B cell (primary cell): ENCODE results near the gene SEPTIN11. TPM values are rescaled to one million over a fixed set of nuclear protein-coding genes. Genes with fewer than 3 reads are reported as not detected.

Experiments used
- ATAC-seq: fragments of 200-7000 bp; cut with Tn5 transposase; one replicate; pipeline ENCODE4 v1.10.0; 2021; ENCODE audit warnings: low read depth, mild to moderate bottlenecking, moderate number of reproducible peaks, moderate library complexity
- CTCF ChIA-PET: fragments of 350-600 bp; sonication (Branson Sonifier 250); formaldehyde crosslinking; loops from one replicate; lab custom pipeline; 2021; ENCODE audit warnings: antibody characterized with exemption, inconsistent platforms; lab: Charles Lee
- POLR2A ChIA-PET: fragments of 350-600 bp; sonication (Branson Sonifier 250); formaldehyde crosslinking; loops from one replicate; lab custom pipeline; 2021; ENCODE audit warnings: antibody characterized with exemption; lab: Charles Lee
- DNase-seq: peaks from one replicate; pipeline ENCODE4 v3.0.0; 2013
- H2AFZ ChIP-seq: 2 replicates; pipeline ENCODE4 v1.6.1; 2012; ENCODE audit warnings: mild to moderate bottlenecking, low read depth, low read length; ENCODE audit not compliant: insufficient read depth, poor library complexity, severe bottlenecking
- H3K27ac ChIP-seq, 2 donors: 1 replicate in 1 of 2; 2 replicates in 1 of 2; pipeline ENCODE4 v1.5.1; 2012 to 2013; ENCODE audit warnings: low read length in 2 of 2, mild to moderate bottlenecking in 2 of 2, moderate library complexity in 1 of 2
- H3K27me3 ChIP-seq, 4 experiments: fragments of 200-600 bp in 1 of 4; sonication (generic) in 1 of 4; replicated peaks in 1 of 4; 1 replicate in 2 of 4; 2 replicates in 2 of 4; pipeline versions ENCODE4 v1.6.1 to v1.7.0; 2013 to 2016; ENCODE audit warnings: low read length in 3 of 4, mild to moderate bottlenecking in 2 of 4, mixed read lengths in 1 of 4, moderate library complexity in 1 of 4; ENCODE audit not compliant: insufficient read depth in 4 of 4, control insufficient read depth in 3 of 4; ENCODE audit errors: control extremely low read depth in 1 of 4
- H3K36me3 ChIP-seq, 2 experiments: replicated peaks in 1 of 2; 1 replicate in 1 of 2; 2 replicates in 1 of 2; pipeline versions ENCODE4 v1.6.1 to v1.7.1; 2013; ENCODE audit warnings: low read length in 1 of 2; ENCODE audit not compliant: insufficient read depth in 2 of 2, control insufficient read depth in 1 of 2; ENCODE audit errors: control extremely low read depth in 1 of 2, extremely low read depth in 1 of 2
- H3K4me1 ChIP-seq, 2 donors: fragments of 200-600 bp in 1 of 2; sonication (generic) in 1 of 2; 1 replicate in 1 of 2; 2 replicates in 1 of 2; pipeline versions ENCODE4 v1.5.1 to v1.6.1; 2013 to 2017; ENCODE audit warnings: low read length in 2 of 2; ENCODE audit not compliant: control insufficient read depth in 2 of 2, insufficient read depth in 2 of 2
- H3K4me2 ChIP-seq: replicated peaks from 2 replicates; pipeline ENCODE3; 2012; ENCODE audit warnings: mild to moderate bottlenecking, low read depth, low read length; ENCODE audit not compliant: poor library complexity, severe bottlenecking
- H3K4me3 ChIP-seq, 5 experiments: fragments of 200-600 bp in 1 of 5; sonication (generic) in 1 of 5; 1 replicate in 3 of 5; 2 replicates in 2 of 5; pipeline versions ENCODE4 v1.5.1 to v1.7.0; 2011 to 2016; ENCODE audit warnings: low read length in 4 of 5, mild to moderate bottlenecking in 4 of 5, low read depth in 2 of 5, control low read depth in 1 of 5, moderate library complexity in 1 of 5; ENCODE audit not compliant: insufficient read depth in 1 of 5; ENCODE audit errors: control extremely low read depth in 1 of 5, extremely low read depth in 1 of 5
- H3K79me2 ChIP-seq: fragments of 200-600 bp; sonication (generic); one replicate; pipeline ENCODE4 v1.6.0; 2016; ENCODE audit warnings: low read length; ENCODE audit not compliant: control insufficient read depth, insufficient read depth
- H3K9ac ChIP-seq: fragments of 200-600 bp; sonication (generic); 2 replicates; pipeline ENCODE4 v1.6.1; 2017; ENCODE audit warnings: mild to moderate bottlenecking, low read length, moderate library complexity
- H3K9me3 ChIP-seq, 3 donors: one replicate each; pipeline versions ENCODE4 v1.6.1 to v1.7.1; 2013; ENCODE audit warnings: low read length in 2 of 3; ENCODE audit not compliant: control insufficient read depth in 2 of 3, insufficient read depth in 1 of 3; ENCODE audit errors: control extremely low read depth in 1 of 3
- H4K20me1 ChIP-seq: 2 replicates; pipeline ENCODE4 v1.6.0; 2012; ENCODE audit warnings: mild to moderate bottlenecking, low read length; ENCODE audit not compliant: insufficient read depth, control insufficient read depth, poor library complexity, severe bottlenecking
- H3K27ac Mint-ChIP-seq: one replicate; pipeline ENCODE4 v1.8.0; 2021; ENCODE audit warnings: mixed read lengths
- H3K27me3 Mint-ChIP-seq: one replicate; pipeline ENCODE4 v1.8.0; 2021; ENCODE audit warnings: mixed read lengths
- H3K4me1 Mint-ChIP-seq: one replicate; pipeline ENCODE4 v1.8.0; 2021; ENCODE audit warnings: mixed read lengths
- H3K4me3 Mint-ChIP-seq: one replicate; pipeline ENCODE4 v1.8.0; 2021; ENCODE audit warnings: mixed read lengths
- H3K9me3 Mint-ChIP-seq: one replicate; pipeline ENCODE4 v1.8.0; 2022; ENCODE audit warnings: mixed read lengths; ENCODE audit not compliant: insufficient read depth
- EZH2 ChIP-seq: IDR thresholded peaks from 2 replicates; pipeline ENCODE4 v1.6.1; 2012; ENCODE audit warnings: borderline replicate concordance, low read depth, mild to moderate bottlenecking, moderate library complexity, low read length; ENCODE audit not compliant: insufficient read depth, poor library complexity, severe bottlenecking
- WGBS: methylation state at CpG from one replicate; pipeline ENCODE4 v1.1.5; 2013; ENCODE audit warnings: missing lambda C conversion rate; ENCODE audit not compliant: insufficient coverage; 5-methylcytosine and 5-hydroxymethylcytosine counted together
- intact Hi-C: fragments of 100-400 bp; cut with micrococcal nuclease; formaldehyde crosslinking; loops from one replicate; pipeline ENCODE4 v1.10.0; 2022
- polyA plus RNA-seq: library from polyadenylated mRNA; depleted of rRNA; stranded (reverse); fragments of >200 nt; gene quantifications from 2 replicates; pipeline ENCODE4 v1.2.3, GENCODE V29; 2012
- total RNA-seq, 2 donors: library from RNA; stranded (reverse); fragments of 120-200 nt in 1 of 2; gene quantifications; 1 replicate in 1 of 2; 2 replicates in 1 of 2; pipeline versions ENCODE4 v1.2.3 to v1.2.4, GENCODE V29; 2013 to 2022
- TF ChIP-seq, protein P1 (sequence below): fragments of 200-600 bp; IDR thresholded peaks from one replicate; pipeline ENCODE4 v1.8.0; 2022; ENCODE audit warnings: antibody characterized with exemption, mild to moderate bottlenecking

SEPTIN11 gene
- total and polyA plus RNA-seq, 2 donors (not counting 1 experiment from before 2014, with no cell fraction given), result 3.5 to 22.7 TPM

DNA sequence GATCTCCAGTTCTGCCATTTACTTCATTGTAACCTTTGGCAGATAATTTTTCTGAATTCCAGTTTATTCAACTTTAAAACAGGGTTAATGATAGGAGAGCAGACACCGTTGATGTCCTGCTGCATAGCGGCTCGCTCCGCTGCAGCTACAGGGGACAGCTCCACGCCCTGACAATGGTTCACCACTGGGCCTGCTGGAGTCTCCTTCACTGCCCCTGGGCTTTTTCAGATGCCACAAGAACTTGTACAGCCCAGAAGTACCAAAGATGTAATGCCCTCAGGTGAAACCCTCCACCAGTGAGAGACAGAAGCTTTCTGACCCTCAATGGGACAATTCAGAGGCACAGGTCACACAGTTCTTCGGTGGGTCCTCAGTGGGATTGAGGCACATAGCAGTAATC lies 22.7 kb upstream of the SEPTIN11 start:
- intact Hi-C loops, result no loop called here
- ATAC-seq (no peak), DNase-seq (no peak)
- H3K27ac ChIP-seq, result no peak overlapping the region
- WGBS, result 99% methylated on average over 6 of the region's 6 CpGs
- H3K4me3 ChIP-seq, result no peak overlapping the region
- H3K9ac ChIP-seq, result no peak overlapping the region
- H3K27me3 ChIP-seq, result no peaks in the 10 kb centered on the region
- TF ChIP-seq, protein P1, sequence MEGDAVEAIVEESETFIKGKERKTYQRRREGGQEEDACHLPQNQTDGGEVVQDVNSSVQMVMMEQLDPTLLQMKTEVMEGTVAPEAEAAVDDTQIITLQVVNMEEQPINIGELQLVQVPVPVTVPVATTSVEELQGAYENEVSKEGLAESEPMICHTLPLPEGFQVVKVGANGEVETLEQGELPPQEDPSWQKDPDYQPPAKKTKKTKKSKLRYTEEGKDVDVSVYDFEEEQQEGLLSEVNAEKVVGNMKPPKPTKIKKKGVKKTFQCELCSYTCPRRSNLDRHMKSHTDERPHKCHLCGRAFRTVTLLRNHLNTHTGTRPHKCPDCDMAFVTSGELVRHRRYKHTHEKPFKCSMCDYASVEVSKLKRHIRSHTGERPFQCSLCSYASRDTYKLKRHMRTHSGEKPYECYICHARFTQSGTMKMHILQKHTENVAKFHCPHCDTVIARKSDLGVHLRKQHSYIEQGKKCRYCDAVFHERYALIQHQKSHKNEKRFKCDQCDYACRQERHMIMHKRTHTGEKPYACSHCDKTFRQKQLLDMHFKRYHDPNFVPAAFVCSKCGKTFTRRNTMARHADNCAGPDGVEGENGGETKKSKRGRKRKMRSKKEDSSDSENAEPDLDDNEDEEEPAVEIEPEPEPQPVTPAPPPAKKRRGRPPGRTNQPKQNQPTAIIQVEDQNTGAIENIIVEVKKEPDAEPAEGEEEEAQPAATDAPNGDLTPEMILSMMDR, result no peak
- peaks cover 9% of the 10 kb centered on the region for H3K27me3 Mint-ChIP-seq
- no peak overlapping the region for H3K4me2 ChIP-seq
- ChIA-PET CTCF (no interaction called here), POLR2A (no interaction called here)
- H3K9me3 ChIP-seq, result no peaks in the 10 kb centered on the region
- H2AFZ ChIP-seq, result no peak overlapping the region
- no peak overlapping the region for H3K4me3 Mint-ChIP-seq
- no peaks in the 10 kb centered on the region for H3K4me1 Mint-ChIP-seq
- H3K4me1 ChIP-seq, result no peaks in the 10 kb centered on the region
- H3K27ac Mint-ChIP-seq, result no peak overlapping the region
- no peaks in the 10 kb centered on the region for H3K36me3 ChIP-seq
- H4K20me1 ChIP-seq, result no peaks in the 10 kb centered on the region
- no peaks in the 10 kb centered on the region for H3K9me3 Mint-ChIP-seq
- no peaks in the 10 kb centered on the region for H3K79me2 ChIP-seq

DNA sequence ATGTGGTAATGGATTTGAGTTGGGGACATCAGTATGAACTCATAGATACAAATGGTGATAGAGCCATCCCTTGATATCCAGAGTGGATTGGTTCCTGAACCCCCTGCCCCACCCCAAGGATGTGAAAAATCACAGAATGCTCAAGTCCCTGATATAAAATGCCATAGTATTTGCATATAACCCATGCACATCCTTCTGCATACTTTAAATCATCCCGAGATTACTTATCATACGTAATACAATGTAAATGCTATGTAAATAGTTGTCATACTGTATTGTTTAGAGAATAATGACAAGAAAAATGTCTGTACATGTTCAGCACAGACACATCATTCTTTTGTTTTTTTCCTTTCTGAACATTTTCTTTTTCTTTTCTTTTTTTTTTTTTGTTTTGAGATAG lies 18.9 kb upstream of the SEPTIN11 start:
- no peak overlapping the region for H3K4me3 ChIP-seq
- H3K9me3 Mint-ChIP-seq, result no peaks in the 10 kb centered on the region
- ChIA-PET CTCF (no interaction called here), POLR2A (no interaction called here)
- H3K4me1 Mint-ChIP-seq, result no peaks in the 10 kb centered on the region
- H3K4me2 ChIP-seq, result no peak overlapping the region
- no peak overlapping the region for H2AFZ ChIP-seq
- TF ChIP-seq EZH2, result no peak
- TF ChIP-seq, protein P1, result no peak
- ATAC-seq (no peak), DNase-seq (no peak)
- H3K27ac ChIP-seq, result no peak overlapping the region
- H3K4me1 ChIP-seq, result no peaks in the 10 kb centered on the region
- no peak overlapping the region for H3K9ac ChIP-seq
- H3K36me3 ChIP-seq, result no peaks in the 10 kb centered on the region
- H3K27ac Mint-ChIP-seq, result no peak overlapping the region
- H3K27me3 Mint-ChIP-seq, result peaks cover 17% of the 10 kb centered on the region
- intact Hi-C loops, result no loop called here
- no peaks in the 10 kb centered on the region for H3K79me2 ChIP-seq
- H4K20me1 ChIP-seq, result no peaks in the 10 kb centered on the region
- H3K4me3 Mint-ChIP-seq, result no peak overlapping the region
- WGBS, result no CpG with 5 or more reads among the region's 2 CpGs
- peaks cover 0 to 3% (median 0%) of the 10 kb centered on the region in 4 experiments for H3K27me3 ChIP-seq
- H3K9me3 ChIP-seq, result no peaks in the 10 kb centered on the region
